T-helper 9 cell (primary cell): ENCODE measurements around the gene NOS3.
"Not testable (repeated sequence)": the region's sequence is repeated elsewhere in the genome, so short reads cannot be mapped to it uniquely, and the experiment has no call there.

Source experiments
- DNase-seq: peaks from one replicate; pipeline ENCODE4 v3.0.0-alpha.2; 2020

Gene NOS3

GRCh38 chr7:151040616-151041375, 50.0 kb downstream of the NOS3 start:
- DNase-seq: no peak

DNA sequence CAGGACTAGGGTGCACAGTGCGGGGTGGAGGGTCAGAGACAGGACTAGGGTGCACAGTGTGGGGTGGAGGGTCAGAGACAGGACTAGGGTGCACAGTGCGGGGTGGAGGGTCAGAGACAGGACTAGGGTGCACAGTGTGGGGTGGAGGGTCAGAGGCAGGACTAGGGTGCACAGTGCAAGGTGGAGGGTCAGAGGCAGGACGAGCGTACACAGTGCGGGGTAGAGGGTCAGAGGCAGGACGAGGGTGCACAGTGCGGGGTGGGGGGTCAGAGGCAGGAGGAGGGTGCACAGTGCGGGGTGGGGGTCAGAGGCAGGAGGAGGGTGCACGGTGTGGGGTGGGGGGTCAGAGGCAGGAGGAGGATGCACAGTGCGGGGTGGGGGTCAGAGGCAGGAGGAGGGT, 52.6 kb downstream of the NOS3 start:
- not testable (repeated sequence) for DNase-seq

GRCh38 chr7:151043959-151044358, 53.1 kb downstream of the NOS3 start:
- DNase-seq: no peak

DNA sequence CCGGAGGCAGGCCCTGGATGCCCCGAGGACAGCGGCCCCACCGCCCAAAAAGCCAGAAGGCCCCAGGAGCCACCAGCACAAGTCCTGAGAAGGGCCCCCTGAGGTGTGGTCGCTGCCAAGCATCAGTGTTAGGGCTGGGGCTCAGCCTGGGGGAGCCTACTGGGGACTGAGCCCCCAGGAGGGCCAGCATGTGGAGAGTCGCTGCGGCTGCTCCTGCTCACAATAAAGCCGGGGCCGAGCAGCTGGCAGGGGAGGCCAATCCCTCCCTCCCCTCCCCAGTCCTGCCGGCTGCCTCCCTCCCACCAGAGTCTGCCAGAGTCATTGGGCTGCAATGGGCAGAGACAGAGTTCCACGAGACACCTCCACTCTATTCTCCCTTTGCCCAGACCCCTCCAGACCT, 54.4 kb downstream of the NOS3 start:
- DNase-seq: no peak

GRCh38 chr7:151045967-151046366, 55.1 kb downstream of the NOS3 start:
- no peak for DNase-seq

GRCh38 chr7:151046603-151047573, 56.1 kb downstream of the NOS3 start:
- DNase-seq: no peak

DNA sequence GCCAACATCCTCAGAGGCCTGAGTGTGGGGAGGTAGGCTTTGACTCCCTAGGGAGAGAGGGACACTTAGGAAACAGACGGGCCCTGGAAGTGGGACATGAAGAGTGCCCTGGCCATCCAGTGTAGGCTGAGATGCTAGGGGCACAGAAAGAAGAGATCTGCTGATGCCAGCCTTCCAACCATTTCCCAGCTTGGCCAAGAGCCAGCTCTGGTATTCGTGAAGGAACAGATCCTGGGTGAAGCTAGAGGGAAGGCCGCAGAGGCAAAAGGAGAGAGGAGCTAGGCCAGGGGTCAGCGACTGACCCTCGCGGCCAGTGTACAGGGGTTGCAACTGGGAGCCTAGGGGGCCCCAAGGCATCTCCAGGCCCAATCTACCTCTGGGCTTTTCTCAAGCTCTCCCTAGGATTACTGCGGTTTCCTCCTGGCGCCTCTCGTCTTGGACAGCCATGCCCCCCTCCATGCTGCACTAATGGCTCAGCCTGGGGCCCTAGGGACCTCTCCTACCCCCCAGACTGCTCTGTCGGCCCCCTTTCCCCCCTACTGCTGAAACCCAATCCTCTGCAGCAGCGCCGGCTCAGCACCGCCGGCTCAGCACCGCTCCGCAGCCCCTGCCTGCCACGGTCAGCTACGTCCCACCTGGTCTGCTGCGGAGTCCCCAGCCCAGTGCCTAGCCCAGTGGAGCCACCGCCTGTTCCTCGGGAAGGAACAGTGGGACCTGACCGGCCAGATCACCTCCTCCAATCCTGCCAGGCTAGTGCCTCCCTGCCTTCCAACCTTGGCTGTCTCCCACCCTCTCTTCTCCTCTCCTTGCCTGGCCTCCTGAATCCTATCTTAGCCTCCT, 57.4 kb downstream of the NOS3 start, which contains the start of gene ASIC3:
Gene ASIC3, plus strand, starts transcription at position 556 of the 840 bp plus-strand sequence. CDS start 355 bp downstream, outside the sequence.
- DNase-seq: no peak

DNA sequence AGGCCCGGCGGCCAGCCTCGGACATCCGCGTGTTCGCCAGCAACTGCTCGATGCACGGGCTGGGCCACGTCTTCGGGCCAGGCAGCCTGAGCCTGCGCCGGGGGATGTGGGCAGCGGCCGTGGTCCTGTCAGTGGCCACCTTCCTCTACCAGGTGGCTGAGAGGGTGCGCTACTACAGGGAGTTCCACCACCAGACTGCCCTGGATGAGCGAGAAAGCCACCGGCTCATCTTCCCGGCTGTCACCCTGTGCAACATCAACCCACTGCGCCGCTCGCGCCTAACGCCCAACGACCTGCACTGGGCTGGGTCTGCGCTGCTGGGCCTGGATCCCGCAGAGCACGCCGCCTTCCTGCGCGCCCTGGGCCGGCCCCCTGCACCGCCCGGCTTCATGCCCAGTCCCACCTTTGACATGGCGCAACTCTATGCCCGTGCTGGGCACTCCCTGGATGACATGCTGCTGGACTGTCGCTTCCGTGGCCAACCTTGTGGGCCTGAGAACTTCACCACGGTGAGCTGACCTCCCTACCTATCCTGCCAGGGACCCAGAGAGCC, 58.2 kb downstream of the NOS3 start:
- no peak for DNase-seq

DNA sequence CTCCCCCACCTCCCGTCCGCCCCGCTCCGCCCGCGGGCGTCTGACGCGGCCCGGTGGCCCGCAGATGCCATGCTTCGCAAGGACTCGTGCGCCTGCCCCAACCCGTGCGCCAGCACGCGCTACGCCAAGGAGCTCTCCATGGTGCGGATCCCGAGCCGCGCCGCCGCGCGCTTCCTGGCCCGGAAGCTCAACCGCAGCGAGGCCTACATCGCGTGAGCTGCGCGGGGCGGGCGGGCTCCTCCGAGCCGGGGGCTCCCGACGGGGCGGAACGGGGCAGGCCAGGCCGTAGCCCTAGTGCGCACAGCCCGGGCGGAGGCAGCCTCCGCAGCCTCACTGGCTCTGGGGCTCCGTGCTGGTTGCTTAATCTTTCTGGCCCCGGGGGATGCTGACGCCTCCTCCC, 60.3 kb downstream of the NOS3 start:
- DNase-seq: peak; percentile 43

DNA sequence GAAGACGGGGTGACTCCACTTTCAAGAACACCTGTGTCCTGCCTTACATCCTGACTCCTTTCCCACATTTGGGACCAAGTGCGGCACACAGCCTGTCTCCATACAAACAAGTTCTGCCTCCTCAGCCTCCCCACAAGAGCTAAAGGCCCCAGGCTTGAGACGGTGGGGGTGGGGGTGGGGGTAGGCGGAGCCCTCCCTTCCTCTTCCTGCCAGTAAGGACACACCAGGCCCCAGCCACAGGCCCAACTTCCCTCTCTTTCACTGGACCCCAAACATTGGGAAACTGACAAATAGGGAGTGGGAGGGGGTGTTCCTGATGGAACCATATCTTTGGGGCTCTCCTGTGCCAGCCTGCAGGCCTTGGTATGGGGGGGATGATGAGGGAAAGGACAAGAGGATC, 62.3 kb downstream of the NOS3 start:
- no peak for DNase-seq

DNA sequence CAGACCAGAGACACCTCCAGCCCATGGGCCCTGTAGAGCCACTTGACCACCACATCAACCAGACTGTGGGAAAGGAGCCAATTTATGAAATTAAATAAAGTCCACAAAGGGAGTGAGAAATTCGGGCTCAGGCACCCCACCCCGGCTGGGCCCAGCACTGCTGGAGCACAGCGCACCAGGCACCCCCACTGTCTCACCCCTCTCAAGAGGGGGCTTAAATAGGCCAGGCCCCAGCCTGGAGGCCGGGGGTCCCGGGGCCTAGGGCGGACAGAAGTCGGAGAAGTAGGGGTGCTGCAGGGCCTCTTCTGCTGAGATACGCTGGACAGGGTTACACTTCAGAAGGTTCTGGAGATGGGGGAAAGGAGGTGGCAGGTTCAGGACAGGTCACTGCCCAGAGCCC, 62.9 kb downstream of the NOS3 start:
- no peak for DNase-seq

GRCh38 chr7:151056283-151056665, 65.5 kb downstream of the NOS3 start:
- DNase-seq: no peak

- DNase-seq: no peak
Measured at GRCh38 chr7:151056666-151057505, 66.1 kb downstream of the NOS3 start.

GRCh38 chr7:151057506-151057988, 66.7 kb downstream of the NOS3 start, which contains the start of gene CDK5:
TSS of gene CDK5 (minus strand) at chr7:151057897. CDS start at chr7:151057848, 49 bp downstream.
- DNase-seq: no peak

- peak; percentile 93 for DNase-seq
Measured at GRCh38 chr7:151057989-151058780, 67.4 kb downstream of the NOS3 start.

- no peak for DNase-seq
Measured at GRCh38 chr7:151058781-151059366, 68.1 kb downstream of the NOS3 start.

- peak; percentile 61 for DNase-seq
Measured at GRCh38 chr7:151059367-151060112, 68.7 kb downstream of the NOS3 start, which contains the start of gene SLC4A2. TSS of gene SLC4A2 (plus strand) at chr7:151059589. CDS start at chr7:151061988, 2,399 bp downstream.

- no peak for DNase-seq
Measured at GRCh38 chr7:151060113-151060415, 69.2 kb downstream of the NOS3 start.
